Measurements from ENCODE around the gene SLC10A4.

The SLC10A4 gene

GRCh38 chr4:48454591-48454990 lies 28.6 kb upstream of the SLC10A4 start:
- TF ChIP-seq CTCF (IDR thresholded peaks at IDR 0.05; ENCODE audit: low read depth, low read length): no peak
- H3K4me3 ChIP-seq (ENCODE audit: low read depth, low read length): no peak overlapping the region

- no peak overlapping the region for H3K4me3 ChIP-seq (ENCODE audit: low read depth, low read length)
- no peak for TF ChIP-seq CTCF (IDR thresholded peaks at IDR 0.05; ENCODE audit: low read depth, low read length)
These were observed 22.1 kb upstream of the SLC10A4 start for GRCh38 chr4:48461000-48461399.

GRCh38 chr4:48462363-48462762 lies 20.8 kb upstream of the SLC10A4 start:
- no peak overlapping the region for H3K4me3 ChIP-seq (ENCODE audit: low read depth, low read length)
- TF ChIP-seq CTCF (IDR thresholded peaks at IDR 0.05; ENCODE audit: low read depth, low read length): no peak

- H3K4me3 ChIP-seq (ENCODE audit: low read depth, low read length): no peak overlapping the region
- no peak for TF ChIP-seq CTCF (IDR thresholded peaks at IDR 0.05; ENCODE audit: low read depth, low read length)
These were observed 15.7 kb upstream of the SLC10A4 start for GRCh38 chr4:48467442-48467841.

- TF ChIP-seq CTCF (IDR thresholded peaks at IDR 0.05; ENCODE audit: low read depth, low read length): no peak
- H3K4me3 ChIP-seq (ENCODE audit: low read depth, low read length): no peak overlapping the region
These were observed 15.3 kb upstream of the SLC10A4 start for GRCh38 chr4:48467891-48468290.

- TF ChIP-seq CTCF (IDR thresholded peaks at IDR 0.05; ENCODE audit: low read depth, low read length): no peak
These were observed 13.0 kb upstream of the SLC10A4 start for GRCh38 chr4:48470137-48470536.

GRCh38 chr4:48470570-48470969 lies 12.6 kb upstream of the SLC10A4 start:
- H3K4me3 ChIP-seq (ENCODE audit: low read depth, low read length): no peak overlapping the region
- TF ChIP-seq CTCF (IDR thresholded peaks at IDR 0.05; ENCODE audit: low read depth, low read length): no peak

More at GRCh38 chr4:48470137-48470536, 13.0 kb upstream of the SLC10A4 start:
- H3K4me3 ChIP-seq (ENCODE audit: low read depth, low read length): no peak overlapping the region
